GM19452 (cell line): ENCODE results near the gene NECTIN1.

Source experiments
- ATAC-seq: cut with Tn5 transposase; IDR thresholded peaks from one replicate; pipeline ENCODE4 v1.9.1; 2021; ENCODE audit not compliant: unreplicated experiment

The NECTIN1 gene

GRCh38 chr11:119713359-119714040 is 15.5 kb downstream of the NECTIN1 start:
- ATAC-seq, result no peak

GRCh38 chr11:119712459-119713358 is 16.3 kb downstream of the NECTIN1 start:
- ATAC-seq, result no peak

GRCh38 chr11:119712006-119712405 is 17.0 kb downstream of the NECTIN1 start:
- no peak for ATAC-seq

GRCh38 chr11:119711476-119711875 is 17.5 kb downstream of the NECTIN1 start:
- no peak for ATAC-seq

GRCh38 chr11:119710417-119710816 is 18.6 kb downstream of the NECTIN1 start:
- ATAC-seq, result no peak

GRCh38 chr11:119709638-119710346 is 19.2 kb downstream of the NECTIN1 start:
- ATAC-seq, result no peak

GRCh38 chr11:119709171-119709570 is 19.8 kb downstream of the NECTIN1 start:
- ATAC-seq, result no peak

GRCh38 chr11:119708384-119708783 is 20.6 kb downstream of the NECTIN1 start:
- no peak for ATAC-seq

GRCh38 chr11:119706887-119707286 is 22.1 kb downstream of the NECTIN1 start:
- ATAC-seq, result no peak

- no peak for ATAC-seq
Observed at GRCh38 chr11:119706029-119706428, 23.0 kb downstream of the NECTIN1 start.

GRCh38 chr11:119705362-119705761 is 23.6 kb downstream of the NECTIN1 start:
- no peak for ATAC-seq

GRCh38 chr11:119704849-119705248 is 24.2 kb downstream of the NECTIN1 start:
- no peak for ATAC-seq

- no peak for ATAC-seq
Observed at GRCh38 chr11:119701591-119702549, 27.1 kb downstream of the NECTIN1 start.

GRCh38 chr11:119700536-119701346 is 28.3 kb downstream of the NECTIN1 start:
- ATAC-seq, result no peak

- no peak for ATAC-seq
Observed at GRCh38 chr11:119700030-119700429, 29.0 kb downstream of the NECTIN1 start.

GRCh38 chr11:119699227-119699626 is 29.8 kb downstream of the NECTIN1 start:
- ATAC-seq, result no peak

GRCh38 chr11:119697882-119698281 is 31.1 kb downstream of the NECTIN1 start:
- ATAC-seq, result no peak

- no peak for ATAC-seq
Observed at GRCh38 chr11:119697445-119697844, 31.6 kb downstream of the NECTIN1 start.

- ATAC-seq, result no peak
Observed at GRCh38 chr11:119696378-119697222, 32.4 kb downstream of the NECTIN1 start.
